ENCODE data around the gene ADPRM. TPM values are rescaled to one million over a fixed set of nuclear protein-coding genes. Genes with fewer than 3 reads are reported as not detected.
"Not testable (repeated sequence)": the region's sequence is repeated elsewhere in the genome, so short reads cannot be mapped to it uniquely, and the experiment has no call there.

Gene ADPRM
- total and polyA plus RNA-seq, 2 donors (not counting 3 experiments of a cell fraction or from before 2014, with no cell fraction given), result 7.4 to 7.6 TPM

- H3K4me3 ChIP-seq (replicated peaks in 1 of 3; ENCODE audit: insufficient read depth in 1 of 3, low read depth in 1 of 3, low read length in 3 of 3), result no peak overlapping the region
- no TSS peak for BruUV-seq (replicated peaks)
- no peak overlapping the region for H3K27ac ChIP-seq (ENCODE audit: insufficient read depth, low read depth, low read length)
- DNase-seq (ENCODE audit: low read depth, low spot score) (no peak), FAIRE-seq (no peak)
- H3K9me1 ChIP-seq (replicated peaks; ENCODE audit: control insufficient read depth, extremely low read depth, insufficient read depth, low read length), result no peaks in the 10 kb centered on the region
- TF ChIP-seq CTCF (IDR thresholded peaks at IDR 0.05; ENCODE audit: extremely low read depth in 1 of 2, insufficient read depth in 1 of 2, low read depth in 1 of 2, low read length in 2 of 2) (no peak), GATA2 (IDR thresholded peaks at IDR 0.05; ENCODE audit: insufficient read depth, insufficient read length, low read depth, low read length) (no peak), POLR2AphosphoS5 (IDR thresholded peaks at IDR 0.05; ENCODE audit: insufficient read depth, low read depth, low read length) (no peak), JUN (IDR thresholded peaks at IDR 0.05; ENCODE audit: borderline replicate concordance, insufficient read depth, insufficient read length, low read depth) (no peak), FOS (IDR thresholded peaks at IDR 0.05; ENCODE audit: borderline replicate concordance, insufficient read depth, low read length) (no peak), POLR2A (IDR thresholded peaks at IDR 0.05; ENCODE audit: low read depth, low read length) (no peak), MYC (IDR thresholded peaks at IDR 0.05; ENCODE audit: low read depth, low read length) (no peak), EZH2 (IDR thresholded peaks at IDR 0.05; ENCODE audit: borderline replicate concordance, low read depth, low read length, severe bottlenecking) (no peak), MAX (IDR thresholded peaks at IDR 0.05; ENCODE audit: insufficient read depth, insufficient read length) (no peak)
- H2AFZ ChIP-seq (ENCODE audit: low read depth, low read length), result no peak overlapping the region
- no peaks in the 10 kb centered on the region for H3K9me3 ChIP-seq (replicated peaks; ENCODE audit: control insufficient read depth, insufficient read depth, low read length)
- H3K9ac ChIP-seq (replicated peaks; ENCODE audit: extremely low read depth, insufficient read depth, low read length), result no peak overlapping the region
- no peak overlapping the region for H3K4me2 ChIP-seq (ENCODE audit: insufficient read depth, low read length)
- ChIA-PET POLR2A (no interaction called here), CTCF (no interaction called here)
- no peaks in the 10 kb centered on the region for H4K20me1 ChIP-seq (replicated peaks; ENCODE audit: control insufficient read depth, extremely low read depth, insufficient read depth, low read length)
- H3K27me3 ChIP-seq (ENCODE audit: control insufficient read depth in 2 of 2, insufficient read depth in 2 of 2, low read length in 2 of 2), result peaks cover 0 to 1% of the 10 kb centered on the region in 2 experiments
- H3K36me3 ChIP-seq (ENCODE audit: control insufficient read depth in 2 of 2, extremely low read depth in 1 of 2, insufficient read depth in 2 of 2, low read length in 2 of 2), result no peaks in the 10 kb centered on the region
- intact Hi-C loops (cut with micrococcal nuclease), result loop anchor here (10.0 kb wide), 1 partner anchor 1253 kb away; no protein-coding TSS in a partner anchor
- dilution Hi-C loops (cut with MboI; ENCODE audit: extremely low pct_ligation_motif_present, low sequenced_read_pairs), result no loop called here
- no peaks in the 10 kb centered on the region for H3K79me2 ChIP-seq (ENCODE audit: control insufficient read depth, insufficient read depth, low read length)
- H3K4me1 ChIP-seq (ENCODE audit: control insufficient read depth, extremely low read depth, insufficient read depth, low read length), result peaks cover 6% of the 10 kb centered on the region
Observed at GRCh38 chr17:10731408-10731879, 34.0 kb downstream of the ADPRM start.

GRCh38 chr17:10732121-10732520 is 34.7 kb downstream of the ADPRM start:
- H3K27ac ChIP-seq (ENCODE audit: insufficient read depth, low read depth, low read length); H3K9me1 ChIP-seq (replicated peaks; ENCODE audit: control insufficient read depth, extremely low read depth, insufficient read depth, low read length); H3K4me3 ChIP-seq (replicated peaks in 1 of 3; ENCODE audit: insufficient read depth in 1 of 3, low read depth in 1 of 3, low read length in 3 of 3); H4K20me1 ChIP-seq (replicated peaks; ENCODE audit: control insufficient read depth, extremely low read depth, insufficient read depth, low read length); H3K4me2 ChIP-seq (ENCODE audit: insufficient read depth, low read length); H3K27me3 ChIP-seq (ENCODE audit: control insufficient read depth in 2 of 2, insufficient read depth in 2 of 2, low read length in 2 of 2); H3K9me3 ChIP-seq (replicated peaks; ENCODE audit: control insufficient read depth, insufficient read depth, low read length); DNase-seq (ENCODE audit: low read depth, low spot score); BruUV-seq (replicated peaks); CTCF ChIA-PET; H3K9ac ChIP-seq (replicated peaks; ENCODE audit: extremely low read depth, insufficient read depth, low read length); dilution Hi-C loops (cut with MboI; ENCODE audit: extremely low pct_ligation_motif_present, low sequenced_read_pairs); FAIRE-seq; H2AFZ ChIP-seq (ENCODE audit: low read depth, low read length); H3K79me2 ChIP-seq (ENCODE audit: control insufficient read depth, insufficient read depth, low read length); H3K4me1 ChIP-seq (ENCODE audit: control insufficient read depth, extremely low read depth, insufficient read depth, low read length); H3K36me3 ChIP-seq (ENCODE audit: control insufficient read depth in 2 of 2, extremely low read depth in 1 of 2, insufficient read depth in 2 of 2, low read length in 2 of 2); POLR2A ChIA-PET: not testable (repeated sequence)
- intact Hi-C loops (cut with micrococcal nuclease), result loop anchor here (10.0 kb wide), 1 partner anchor 1253 kb away; no protein-coding TSS in a partner anchor

Data from endothelial cell of umbilical vein (primary cell).